OCI-LY1 (cell line): Measurements from ENCODE around the gene JAKMIP2.
"Not testable (repeated sequence)": the region's sequence is repeated elsewhere in the genome, so short reads cannot be mapped to it uniquely, and the experiment has no call there.

Source experiments
- H2AFZ ChIP-seq: fragments of 200-600 bp; sonication (generic), shearing (Covaris generic); 2 replicates; pipeline ENCODE4 v1.6.0; 2014; ENCODE audit warnings: antibody characterized with exemption, mild to moderate bottlenecking, low read length
- H3F3A ChIP-seq: fragments of 200-600 bp; sonication (generic), shearing (Covaris generic); 2 replicates; pipeline ENCODE4 v1.6.0; 2014; ENCODE audit warnings: mild to moderate bottlenecking, antibody characterized with exemption, low read length, moderate library complexity; ENCODE audit not compliant: insufficient read depth
- H3K27ac ChIP-seq: fragments of 200-600 bp; sonication (generic); 2 replicates; pipeline ENCODE4 v1.5.1; 2014; ENCODE audit warnings: low read length, mixed run types, mild to moderate bottlenecking, low read depth; ENCODE audit not compliant: poor library complexity, severe bottlenecking
- H3K27me3 ChIP-seq: fragments of 200-600 bp; sonication (generic); 2 replicates; pipeline ENCODE4 v1.6.0; 2014; ENCODE audit warnings: antibody characterized with exemption, mild to moderate bottlenecking, low read length, moderate library complexity; ENCODE audit not compliant: insufficient read depth
- H3K36me3 ChIP-seq: fragments of 200-600 bp; sonication (generic); 2 replicates; pipeline ENCODE4 v1.6.1; 2014; ENCODE audit warnings: mild to moderate bottlenecking, antibody characterized with exemption, low read length, moderate library complexity, mixed read lengths; ENCODE audit not compliant: insufficient read depth
- H3K4me1 ChIP-seq: fragments of 200-600 bp; sonication (generic); 2 replicates; pipeline ENCODE4 v1.5.1; 2014; ENCODE audit warnings: mild to moderate bottlenecking, low read length, moderate library complexity; ENCODE audit not compliant: insufficient read depth, severe bottlenecking
- H3K4me2 ChIP-seq: fragments of 200-600 bp; sonication (generic), shearing (Covaris generic); 2 replicates; pipeline ENCODE4 v1.6.1; 2014; ENCODE audit warnings: low read length
- H3K4me3 ChIP-seq: fragments of 200-600 bp; sonication (generic); 2 replicates; pipeline ENCODE4 v1.5.1; 2014; ENCODE audit warnings: low read length, low read depth, mild to moderate bottlenecking, mixed read lengths; ENCODE audit not compliant: poor library complexity, severe bottlenecking
- H3K79me2 ChIP-seq: fragments of 200-600 bp; shearing (Covaris generic); 2 replicates; pipeline ENCODE4 v1.6.1; 2016; ENCODE audit warnings: mixed run types, low read length, mixed read lengths; ENCODE audit not compliant: insufficient read depth
- H3K9ac ChIP-seq: fragments of 200-600 bp; sonication (generic), shearing (Covaris generic); 2 replicates; pipeline ENCODE4 v1.6.1; 2014; ENCODE audit warnings: mild to moderate bottlenecking, low read length, mixed read lengths
- H3K9me2 ChIP-seq: fragments of 200-600 bp; sonication (generic), shearing (Covaris generic); 2 replicates; pipeline ENCODE4 v1.6.1; 2014; ENCODE audit warnings: low read depth, mild to moderate bottlenecking, low read length, mixed read lengths
- H3K9me3 ChIP-seq: fragments of 200-600 bp; shearing (Covaris generic); 2 replicates; pipeline ENCODE4 v1.6.1; 2014; ENCODE audit warnings: low read length, mixed read lengths
- H4K20me1 ChIP-seq: fragments of 200-600 bp; sonication (generic), shearing (Covaris generic); 2 replicates; pipeline ENCODE4 v1.6.0; 2016; ENCODE audit warnings: mild to moderate bottlenecking, low read length; ENCODE audit not compliant: insufficient read depth
- CTCF ChIP-seq: fragments of 200-600 bp; sonication (generic), shearing (Covaris generic); IDR thresholded peaks from 2 replicates; pipeline ENCODE4 v1.5.1; 2017; ENCODE audit warnings: mild to moderate bottlenecking, antibody characterized with exemption, low read length, moderate library complexity, mixed read lengths
- EZH2 ChIP-seq: fragments of 200-600 bp; sonication (generic), shearing (Covaris generic); IDR thresholded peaks from 2 replicates; pipeline ENCODE4 v1.8.0; 2017; ENCODE audit warnings: borderline replicate concordance, mixed run types, mild to moderate bottlenecking, antibody characterized with exemption, low read length, moderate library complexity, mixed read lengths

JAKMIP2 gene

GRCh38 chr5:147803926-147804325 is 21.4 kb upstream of the JAKMIP2 start:
- Histone ChIP-seq H4K20me1 (no peaks in the 10 kb centered on the region), H3K4me3 (no peak overlapping the region), H3K9me2 (no peaks in the 10 kb centered on the region), H3K27ac (no peak overlapping the region), H3K4me1 (peaks cover 4% of the 10 kb centered on the region), H2AFZ (no peak overlapping the region), H3K9me3 (no peaks in the 10 kb centered on the region), H3K27me3 (no peaks in the 10 kb centered on the region), H3F3A (no peaks in the 10 kb centered on the region), H3K79me2 (no peaks in the 10 kb centered on the region), H3K9ac (no peak overlapping the region), H3K36me3 (no peaks in the 10 kb centered on the region), H3K4me2 (no peak overlapping the region)
- TF ChIP-seq EZH2 (no peak), CTCF (no peak)

- not testable (repeated sequence) for H3K27ac ChIP-seq, H3K79me2 ChIP-seq, H3K27me3 ChIP-seq, H2AFZ ChIP-seq, H3K9ac ChIP-seq, H3K4me3 ChIP-seq, H3K9me2 ChIP-seq, H3K9me3 ChIP-seq, H3F3A ChIP-seq, H3K4me1 ChIP-seq, H3K4me2 ChIP-seq, H3K36me3 ChIP-seq, H4K20me1 ChIP-seq
These were observed 20.6 kb upstream of the JAKMIP2 start for GRCh38 chr5:147803161-147803560.

- Histone ChIP-seq H3K27me3 (no peaks in the 10 kb centered on the region), H4K20me1 (no peaks in the 10 kb centered on the region), H3F3A (no peaks in the 10 kb centered on the region), H3K27ac (no peak overlapping the region), H3K9me2 (no peaks in the 10 kb centered on the region), H3K4me3 (no peak overlapping the region), H3K9ac (no peak overlapping the region), H3K36me3 (no peaks in the 10 kb centered on the region), H3K79me2 (no peaks in the 10 kb centered on the region), H2AFZ (no peak overlapping the region), H3K9me3 (no peaks in the 10 kb centered on the region), H3K4me2 (no peak overlapping the region), H3K4me1 (peaks cover 4% of the 10 kb centered on the region)
- TF ChIP-seq CTCF = no peak
- no peak for TF ChIP-seq EZH2
These were observed 18.9 kb upstream of the JAKMIP2 start for GRCh38 chr5:147801461-147801860.

- H4K20me1 ChIP-seq = no peaks in the 10 kb centered on the region
- H3K79me2 ChIP-seq = no peaks in the 10 kb centered on the region
- no peaks in the 10 kb centered on the region for H3K27me3 ChIP-seq
- H3K4me3 ChIP-seq = no peak overlapping the region
- no peaks in the 10 kb centered on the region for H3K9me3 ChIP-seq
- H3K36me3 ChIP-seq = no peaks in the 10 kb centered on the region
- no peak overlapping the region for H2AFZ ChIP-seq
- peaks cover 4% of the 10 kb centered on the region for H3K4me1 ChIP-seq
- H3K9ac ChIP-seq = no peak overlapping the region
- TF ChIP-seq EZH2 = no peak
- TF ChIP-seq CTCF = no peak
- H3K27ac ChIP-seq = no peak overlapping the region
- H3K4me2 ChIP-seq = no peak overlapping the region
- H3F3A ChIP-seq = no peaks in the 10 kb centered on the region
- no peaks in the 10 kb centered on the region for H3K9me2 ChIP-seq
These were observed 18.0 kb upstream of the JAKMIP2 start for GRCh38 chr5:147800491-147800890.
